Activated T-cell treated with anti-CD3 and anti-CD28 coated beads for 4 hours (primary cell): Measurements from ENCODE around the gene ADCY10.

ENCODE experiments used
- DNase-seq: peaks from one replicate; pipeline ENCODE4 v3.0.0-alpha.2; 2020

Gene ADCY10

DNA sequence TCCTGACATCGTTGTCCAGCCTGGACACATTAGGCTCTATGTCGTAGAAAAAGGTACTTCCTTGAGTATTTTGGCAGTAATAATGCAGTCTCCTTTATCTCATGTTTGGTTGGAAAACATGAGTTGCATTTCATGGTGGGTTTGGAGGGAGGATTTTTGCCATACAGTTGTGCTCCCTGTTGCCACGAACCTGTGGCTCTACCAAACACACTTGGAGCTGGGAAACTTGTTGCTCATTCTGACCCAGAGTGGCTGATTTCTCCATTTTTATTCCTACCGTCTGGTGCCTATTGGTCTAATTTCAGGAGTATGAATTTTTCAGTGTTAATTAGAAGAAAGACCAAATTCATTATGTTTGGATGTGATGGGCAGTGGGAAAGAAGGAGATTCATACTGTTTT is 141.5 kb downstream of the ADCY10 start:
- no peak for DNase-seq

DNA sequence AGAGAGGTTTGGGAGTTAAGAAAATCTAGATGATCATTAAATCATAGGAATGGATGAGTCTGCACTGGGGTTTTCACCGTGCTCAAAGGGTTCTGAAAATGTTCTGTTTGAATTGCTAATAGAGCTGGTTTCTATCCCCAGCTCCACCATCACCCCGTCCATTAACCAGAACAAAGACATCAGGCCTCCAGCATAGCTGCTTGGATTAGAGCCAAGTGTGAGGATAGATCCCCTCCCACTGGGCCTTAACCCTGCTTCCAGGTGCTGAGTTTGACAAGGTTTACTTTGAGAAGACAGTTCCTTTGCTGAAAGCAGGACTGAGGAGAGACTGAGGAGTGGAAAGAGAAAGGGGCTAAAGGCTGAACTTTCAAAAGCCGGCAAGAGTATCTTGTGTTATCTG is 143.8 kb downstream of the ADCY10 start:
- DNase-seq, result no peak

DNA sequence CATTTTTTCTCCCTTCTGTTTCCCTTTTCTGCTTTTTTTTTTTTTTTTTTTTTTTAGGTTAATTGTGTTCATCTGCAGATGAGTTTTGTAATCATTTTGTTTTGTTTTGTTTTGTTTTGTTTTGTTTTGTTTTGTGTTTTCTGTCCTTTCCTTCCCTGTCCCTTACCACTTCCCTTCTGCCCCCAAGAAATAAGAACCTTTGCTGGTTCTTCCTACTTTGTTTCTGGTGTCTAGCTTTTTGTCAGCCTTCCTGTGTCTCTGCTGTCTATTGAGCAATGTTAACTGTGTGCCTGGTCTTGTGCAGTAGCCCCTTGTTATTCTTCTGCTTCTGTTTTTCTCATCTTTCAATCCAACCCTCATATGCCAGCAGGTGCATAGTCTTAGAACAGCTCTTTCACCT is 146.2 kb downstream of the ADCY10 start:
- no peak for DNase-seq

DNA sequence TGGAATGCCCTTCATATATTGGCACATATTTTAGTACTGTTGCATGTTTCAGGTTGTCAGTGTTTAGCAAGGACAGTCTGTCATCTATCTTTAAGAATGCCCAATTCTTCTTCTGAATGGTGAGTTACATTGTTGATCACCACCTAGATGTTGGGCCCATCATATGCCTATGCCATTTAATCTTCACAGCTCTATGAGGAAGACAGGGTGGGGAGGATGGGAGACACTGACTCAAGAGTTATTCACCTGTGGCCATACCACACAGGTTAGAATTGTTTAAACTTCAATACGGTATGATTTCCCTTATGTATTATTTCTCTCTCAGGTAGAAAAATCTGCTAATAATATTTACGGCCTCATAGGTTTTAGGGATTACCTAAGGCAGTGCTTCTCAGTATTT is 147.4 kb downstream of the ADCY10 start:
- no peak for DNase-seq

DNA sequence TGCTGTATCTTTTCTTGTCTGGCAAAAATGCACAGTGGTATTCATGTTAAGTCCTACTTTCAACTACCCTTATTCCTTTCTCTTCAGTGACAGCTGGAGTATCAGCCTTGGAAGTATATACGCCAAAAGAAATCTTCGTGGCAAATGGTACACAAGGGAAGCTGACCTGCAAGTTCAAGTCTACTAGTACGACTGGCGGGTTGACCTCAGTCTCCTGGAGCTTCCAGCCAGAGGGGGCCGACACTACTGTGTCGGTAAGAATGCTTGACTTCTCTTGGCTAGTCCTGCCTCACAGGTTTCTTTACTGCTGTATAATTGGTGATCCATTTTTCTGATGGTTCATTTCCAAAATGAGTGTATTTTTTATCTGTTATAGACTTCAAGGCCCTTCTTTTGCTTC is 148.4 kb downstream of the ADCY10 start:
- no peak for DNase-seq

DNA sequence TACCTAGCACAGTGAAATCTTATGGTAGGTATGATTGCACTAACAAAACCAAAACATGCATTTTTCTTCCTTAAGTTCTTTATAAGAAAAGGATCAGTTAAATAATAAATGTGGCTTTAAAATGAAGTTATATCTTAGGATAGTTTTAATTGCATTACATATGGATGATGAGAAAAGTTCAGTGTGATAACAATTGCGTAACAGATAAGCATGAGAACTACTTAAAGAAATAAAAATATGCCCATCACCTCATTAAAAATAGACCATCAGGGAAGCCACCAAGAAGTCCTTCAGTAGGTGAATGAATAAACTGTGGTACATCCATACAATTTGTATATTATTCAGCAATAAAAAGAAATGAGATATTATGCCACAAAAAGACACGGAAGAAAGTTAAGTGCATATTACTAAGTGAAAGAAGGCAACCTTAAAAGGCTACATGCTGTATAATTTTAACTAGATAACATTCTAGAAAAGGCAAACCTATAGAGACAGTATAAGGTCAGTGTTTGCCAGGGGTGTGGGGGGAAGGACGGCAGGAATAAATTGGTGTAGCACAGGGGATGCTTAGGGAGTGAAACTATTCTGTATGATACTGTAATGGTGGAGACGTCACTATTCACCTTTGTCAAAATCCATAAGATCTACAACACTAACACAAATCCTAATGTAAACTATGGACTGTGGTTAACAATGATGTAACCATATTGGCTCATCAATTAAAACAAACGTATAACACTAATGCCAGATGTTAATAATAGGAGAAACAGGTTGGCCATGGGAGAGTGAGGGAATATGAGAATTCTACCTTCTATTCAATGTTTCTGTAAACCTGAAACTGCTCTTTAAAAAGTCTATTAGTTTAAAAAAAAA is 149.2 kb downstream of the ADCY10 start:
- DNase-seq, result no peak

DNA sequence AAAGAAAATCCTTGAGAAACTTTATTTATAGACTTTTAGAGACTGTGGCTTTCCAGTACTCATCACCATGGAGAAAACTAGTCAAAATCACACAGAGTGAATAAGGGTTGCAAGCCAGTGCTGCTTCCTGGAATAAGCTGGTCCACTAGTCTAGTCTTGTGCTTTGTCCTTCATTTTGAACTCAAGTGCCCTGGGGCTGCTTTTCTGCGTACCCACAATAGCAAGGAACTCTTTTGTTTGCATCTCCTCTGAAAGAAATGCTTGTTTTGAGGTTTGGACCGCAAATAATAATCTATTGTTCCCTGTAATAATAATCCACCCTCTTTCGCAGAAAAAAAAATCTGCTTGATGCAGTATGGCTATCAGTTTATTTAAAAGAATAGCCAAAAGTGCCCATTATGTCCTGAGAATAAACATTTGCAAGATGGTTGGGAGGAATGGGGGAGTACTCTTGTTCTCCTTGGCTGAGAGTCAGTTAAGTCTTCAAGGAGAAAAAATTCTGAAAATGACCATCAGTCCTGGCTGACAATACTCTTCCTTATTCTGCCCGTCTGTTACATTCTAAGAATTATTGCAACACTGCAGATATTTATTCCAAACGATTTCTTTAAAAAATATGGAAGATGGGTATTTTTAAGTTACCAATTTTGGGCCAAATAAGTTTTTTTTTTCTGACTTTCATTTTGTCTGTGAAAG is 150.3 kb downstream of the ADCY10 start:
- DNase-seq, result no peak

DNA sequence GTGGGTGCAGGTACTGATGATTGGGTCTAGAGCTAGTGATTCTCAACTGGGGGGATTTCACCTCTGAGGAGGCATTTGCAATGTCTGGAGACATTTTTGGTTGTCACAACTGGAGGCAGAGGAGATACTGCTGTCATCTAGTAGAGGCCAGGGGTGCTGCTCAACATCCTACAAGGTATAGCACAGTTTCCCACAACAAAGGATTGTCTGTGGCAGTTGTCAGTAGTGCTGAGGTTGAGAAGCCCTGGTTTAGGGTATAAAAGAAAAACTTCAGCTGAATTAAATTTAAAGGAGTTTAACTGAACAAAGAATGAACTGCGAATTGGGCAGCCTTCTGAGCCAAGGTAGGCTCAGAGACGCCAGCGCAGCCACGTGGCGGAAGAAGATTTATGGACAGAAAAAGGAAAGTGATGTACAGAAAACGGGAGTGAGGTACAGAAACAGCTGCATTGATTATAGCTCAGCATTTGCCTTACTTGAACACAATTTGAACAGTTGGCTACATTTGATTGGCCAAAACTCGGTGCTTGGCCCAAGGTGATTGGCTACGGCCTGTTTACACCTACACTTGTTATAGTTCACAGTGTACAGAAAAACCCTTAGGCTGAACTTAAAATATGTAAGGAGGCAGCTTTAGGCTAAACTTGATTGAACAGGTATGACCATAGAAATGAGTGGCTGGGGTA is 151.7 kb downstream of the ADCY10 start:
- no peak for DNase-seq

DNA sequence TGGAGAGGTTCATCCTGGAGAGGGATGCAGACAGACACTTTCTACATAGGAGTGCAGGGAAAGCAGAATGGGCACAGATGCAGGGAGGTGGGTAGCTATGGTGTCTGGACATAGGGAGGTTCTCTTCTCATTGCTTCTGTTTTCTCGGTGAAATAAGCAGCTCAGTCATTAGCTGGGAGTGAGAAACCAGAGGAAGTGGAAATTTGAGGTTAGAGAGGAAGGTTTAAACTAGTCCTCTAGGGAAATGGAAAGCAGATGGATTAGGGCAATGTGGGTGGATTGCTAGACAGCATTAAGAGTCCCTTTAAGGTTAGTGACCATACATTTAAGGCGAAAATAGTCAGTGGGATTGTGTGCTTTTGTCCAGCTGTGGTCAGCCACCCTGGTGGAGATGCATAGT is 152.5 kb downstream of the ADCY10 start:
- no peak for DNase-seq
